Heart left ventricle (tissue), 16 donors: Measurements from ENCODE around the gene GRAMD2B. TPM values are rescaled to one million over a fixed set of nuclear protein-coding genes. Genes with fewer than 3 reads are reported as not detected.

ENCODE experiments used
- ATAC-seq, 4 donors: fragments of 200-7000 bp; cut with Tn5 transposase; one replicate each; pipeline ENCODE4 v1.9.1; 2020 to 2022; ENCODE audit warnings: moderate library complexity in 4 of 4, mild to moderate bottlenecking in 3 of 4, moderate number of reproducible peaks in 1 of 4
- DNase-seq, 5 donors: peaks; one replicate each; pipeline ENCODE4 v3.0.0-alpha.2; 2020
- H3K27ac ChIP-seq, 12 donors: fragments of 200-600 bp; sonication (generic) in 4 of 12; one replicate each; pipeline versions ENCODE4 v1.5.0 to v1.8.0; 2016 to 2022; ENCODE audit warnings: mild to moderate bottlenecking in 2 of 12
- H3K27me3 ChIP-seq, 9 donors: fragments of 200-600 bp; sonication (generic) in 2 of 9; one replicate each; pipeline versions ENCODE4 v1.5.1 to v1.8.0; 2016 to 2022; ENCODE audit warnings: mild to moderate bottlenecking in 3 of 9
- H3K36me3 ChIP-seq, 9 donors: fragments of 200-600 bp; sonication (generic) in 2 of 9; one replicate each; pipeline versions ENCODE4 v1.5.0 to v1.8.0; 2018 to 2022; ENCODE audit warnings: mild to moderate bottlenecking in 2 of 9
- H3K4me1 ChIP-seq, 12 donors: fragments of 200-600 bp; sonication (generic) in 4 of 12; one replicate each; pipeline versions ENCODE4 v1.5.0 to v1.8.0; 2016 to 2022; ENCODE audit warnings: mild to moderate bottlenecking in 3 of 12
- H3K4me3 ChIP-seq, 12 donors: fragments of 200-600 bp; sonication (generic) in 4 of 12; one replicate each; pipeline versions ENCODE4 v1.5.0 to v1.8.0; 2017 to 2022; ENCODE audit warnings: mild to moderate bottlenecking in 9 of 12, moderate library complexity in 4 of 12
- H3K9me3 ChIP-seq, 12 donors: fragments of 200-600 bp; sonication (generic) in 4 of 12; one replicate each; pipeline versions ENCODE4 v1.5.0 to v1.8.0; 2016 to 2022; ENCODE audit warnings: mild to moderate bottlenecking in 1 of 12
- POLR2A ChIP-seq, 2 donors: fragments of 450-650 bp; IDR thresholded peaks; one replicate each; pipeline ENCODE4 v1.6.1; 2017; ENCODE audit warnings: antibody characterized with exemption in 2 of 2, mild to moderate bottlenecking in 2 of 2, moderate library complexity in 2 of 2
- WGBS, 4 donors: extraction: QIAGEN DNeasy Blood & Tissue Kit in 2 of 4; methylation state at CpG; one replicate each; pipeline versions ENCODE4 v1.1.5 to v1.1.7; 2013 to 2018; 5-methylcytosine and 5-hydroxymethylcytosine counted together
- intact Hi-C, 10 donors: fragments of 100-400 bp; cut with DNase I; formaldehyde crosslinking; loops; one replicate each; pipeline versions ENCODE4 v1.11.1 to v1.14.2; 2022
- polyA plus RNA-seq, 2 donors: library from polyadenylated mRNA; stranded (reverse); fragments of 200-250 nt; gene quantifications; one replicate each; pipeline ENCODE4 v1.2.3, GENCODE V29; 2013
- total RNA-seq, 9 donors: library from RNA; depleted of rRNA in 2 of 9; stranded (reverse); fragments of >200 nt in 2 of 9; fragmentation: NEBNext Ultra II Directional in 3 of 9; extraction: Animal tissue kit (Norgen Biotek cat#: 25700) in 3 of 9; gene quantifications; one replicate each; pipeline versions ENCODE4 v1.1.0 to v1.2.4, GENCODE V29; 2016 to 2023
- TF ChIP-seq, protein P1 (sequence below), 12 donors: fragments of 200-600 bp; sonication (generic) in 4 of 12; IDR thresholded peaks; one replicate each; pipeline versions ENCODE4 v1.5.0 to v1.8.0; 2018 to 2022; ENCODE audit warnings: antibody characterized with exemption in 12 of 12, mild to moderate bottlenecking in 5 of 12
- donor health status: ischemic (EF 13 %, LVEDD 7.1; RV severe dilation, severe dysfunction).
- donor health status: healthy with polysubstance abuse.
- donor health status: DM: no; HTN: yes; CAD: no.
- donor health status: DM: no; HTN: no; CAD: no.
- donor health status: ischemic (EF 25% LVEDD 6.9; RV normal size, moderate dysfunction).
- donor health status: ischemic (EF 25% LVEDD 5.7; RV mildly dilated, moderate dysfunction).
- donor health status: healthy.
- donor health status: DM: yes; HTN: yes; CAD: no.
- donor health status: ischemic (EF 35%, LVEDD 5.7; RV mildly dilated, moderate dysfunction).
- donor health status: nonischemic (EF 11% LVEDD 7.7; RV severe dilation, severe dysfunction).
- donor health status: DM: yes; HTN: yes; CAD: no.
- donor health status: PGD.
- donor health status: ischemic (EF 29% LVEDD 5.4; RV normal size, mild dysfunction).
- donor health status: nonischemic (EF 23%, LVEDD 6.1; RV moderate dilation, normal function).

Gene GRAMD2B
- total and polyA plus RNA-seq, 11 donors: 7.4 to 50.4 (median 35.8) TPM

DNA sequence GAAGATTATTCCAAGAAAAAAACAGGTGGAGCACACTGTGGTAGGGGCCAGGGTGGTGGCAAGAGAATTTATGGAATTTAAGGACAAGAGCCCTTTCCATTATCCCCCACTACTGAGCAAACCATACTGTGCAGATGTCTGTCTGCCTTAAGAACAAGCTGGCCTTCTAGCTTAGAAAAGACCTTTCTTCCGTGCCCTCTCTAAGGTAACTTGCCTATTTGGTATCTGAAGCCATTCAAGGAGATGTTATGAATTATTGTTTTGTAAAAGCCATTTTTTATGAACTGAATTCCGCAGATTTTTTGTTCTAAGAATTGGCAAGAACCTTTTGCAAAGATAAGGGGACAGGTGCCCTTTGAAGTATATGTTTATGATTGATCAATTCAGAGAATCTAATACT lies 20.9 kb downstream of the GRAMD2B start:
- Histone ChIP-seq H3K27me3 (no peaks in the 10 kb centered on the region), H3K27ac (no peak overlapping the region), H3K36me3 (peaks cover 0 to 15% (median 3%) of the 10 kb centered on the region in 9 donors), H3K4me3 (no peak overlapping the region), H3K4me1 (peaks cover 0 to 13% (median 0%) of the 10 kb centered on the region in 12 donors), H3K9me3 (peaks cover 0 to 5% (median 0%) of the 10 kb centered on the region in 12 donors)
- ATAC-seq: no peak
- no peak for DNase-seq
- intact Hi-C loops: no loop called here
- 97 to 100% (median 98%) methylated on average over 2 of the region's 2 CpGs for WGBS, 4 donors
- TF ChIP-seq, protein P1, sequence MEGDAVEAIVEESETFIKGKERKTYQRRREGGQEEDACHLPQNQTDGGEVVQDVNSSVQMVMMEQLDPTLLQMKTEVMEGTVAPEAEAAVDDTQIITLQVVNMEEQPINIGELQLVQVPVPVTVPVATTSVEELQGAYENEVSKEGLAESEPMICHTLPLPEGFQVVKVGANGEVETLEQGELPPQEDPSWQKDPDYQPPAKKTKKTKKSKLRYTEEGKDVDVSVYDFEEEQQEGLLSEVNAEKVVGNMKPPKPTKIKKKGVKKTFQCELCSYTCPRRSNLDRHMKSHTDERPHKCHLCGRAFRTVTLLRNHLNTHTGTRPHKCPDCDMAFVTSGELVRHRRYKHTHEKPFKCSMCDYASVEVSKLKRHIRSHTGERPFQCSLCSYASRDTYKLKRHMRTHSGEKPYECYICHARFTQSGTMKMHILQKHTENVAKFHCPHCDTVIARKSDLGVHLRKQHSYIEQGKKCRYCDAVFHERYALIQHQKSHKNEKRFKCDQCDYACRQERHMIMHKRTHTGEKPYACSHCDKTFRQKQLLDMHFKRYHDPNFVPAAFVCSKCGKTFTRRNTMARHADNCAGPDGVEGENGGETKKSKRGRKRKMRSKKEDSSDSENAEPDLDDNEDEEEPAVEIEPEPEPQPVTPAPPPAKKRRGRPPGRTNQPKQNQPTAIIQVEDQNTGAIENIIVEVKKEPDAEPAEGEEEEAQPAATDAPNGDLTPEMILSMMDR (IDR thresholded peaks at IDR 0.05): no peak
- TF ChIP-seq POLR2A (IDR thresholded peaks at IDR 0.05): no peak

DNA sequence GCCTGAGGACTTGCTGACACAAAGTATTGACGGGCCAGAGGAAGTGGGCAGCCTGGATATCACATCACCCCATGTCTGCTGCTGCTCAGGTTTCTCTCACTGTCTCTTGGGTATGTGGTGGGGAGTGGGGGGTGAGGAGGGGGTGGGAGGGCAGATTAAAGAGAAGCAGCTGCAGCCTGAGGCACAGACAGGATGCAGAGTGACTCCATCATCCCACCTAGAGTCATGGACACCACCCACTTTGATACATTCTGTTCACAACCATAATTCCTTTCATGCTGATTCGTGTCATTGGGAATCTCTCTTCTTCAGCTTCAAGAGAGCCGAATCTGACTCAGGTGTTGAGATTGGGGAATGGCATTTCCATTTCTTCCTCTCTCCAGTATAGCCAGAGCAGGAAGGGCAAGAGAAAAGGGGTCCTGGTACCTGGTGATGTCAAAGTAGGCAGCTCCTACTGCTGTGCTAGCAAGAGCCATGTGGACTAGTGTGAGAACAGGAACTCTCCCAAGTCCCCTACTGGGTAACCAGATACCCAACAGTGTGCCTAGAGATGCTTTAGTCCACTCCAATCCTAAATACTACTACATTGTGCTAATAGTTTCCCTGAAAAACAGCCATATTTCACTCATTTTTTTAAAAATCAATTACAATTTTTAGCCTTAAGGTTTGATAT lies 22.4 kb downstream of the GRAMD2B start:
- TF ChIP-seq, protein P1 (IDR thresholded peaks at IDR 0.05): no peak
- TF ChIP-seq POLR2A (IDR thresholded peaks at IDR 0.05): no peak
- 77 to 88% (median 83%) methylated on average over 3 of the region's 3 CpGs for WGBS, 4 donors
- H3K4me3 ChIP-seq: no peak overlapping the region
- DNase-seq (no peak), ATAC-seq (no peak)
- H3K9me3 ChIP-seq: peaks cover 0 to 3% (median 0%) of the 10 kb centered on the region in 12 donors
- H3K36me3 ChIP-seq: peaks cover 0 to 9% (median 0%) of the 10 kb centered on the region in 9 donors
- H3K27ac ChIP-seq: no peak overlapping the region
- H3K4me1 ChIP-seq: peaks cover 0 to 26% (median 8%) of the 10 kb centered on the region in 12 donors
- intact Hi-C loops: no loop called here
- H3K27me3 ChIP-seq: no peaks in the 10 kb centered on the region

DNA sequence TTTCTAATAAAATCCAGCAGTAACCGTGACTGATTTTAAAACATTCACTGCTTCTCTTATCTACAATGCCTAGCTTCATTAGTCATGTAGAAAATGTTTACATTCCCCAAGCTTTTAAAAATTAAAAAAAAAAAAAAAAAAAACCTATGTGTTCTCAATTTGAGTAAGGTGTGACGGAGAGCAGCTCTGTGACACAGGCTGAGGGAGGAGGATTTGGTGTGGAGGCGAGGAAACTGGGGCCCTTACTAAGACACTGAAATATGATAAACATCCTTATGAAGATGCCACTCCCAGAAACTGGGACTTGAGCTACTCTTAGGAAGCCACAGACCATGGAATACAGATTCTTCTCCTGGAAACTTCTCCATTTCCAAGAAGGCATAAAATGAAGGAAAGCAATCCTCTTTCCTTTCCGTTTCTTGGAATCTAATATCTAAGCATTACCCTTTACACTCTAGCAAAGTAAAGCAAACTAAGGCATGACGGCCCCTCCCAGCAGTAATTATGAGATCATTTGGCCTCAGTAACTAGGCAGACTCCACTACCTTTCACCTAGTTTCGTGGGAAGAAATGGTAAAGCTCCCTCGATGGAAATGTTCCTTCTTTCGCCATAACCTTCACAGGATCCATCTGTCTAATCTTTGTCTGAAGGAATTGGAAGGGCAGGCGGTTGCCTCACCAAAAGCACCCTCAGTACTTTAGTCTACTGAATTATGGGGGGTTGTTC lies 23.5 kb downstream of the GRAMD2B start:
- no peak overlapping the region for H3K4me3 ChIP-seq

More for the DNA sequence above, 23.5 kb downstream of the GRAMD2B start:
- Histone ChIP-seq H3K4me1 (peaks cover 0 to 28% (median 13%) of the 10 kb centered on the region in 12 donors), H3K27ac (no peak overlapping the region), H3K36me3 (peaks cover 0 to 9% (median 0%) of the 10 kb centered on the region in 9 donors), H3K9me3 (no peaks in the 10 kb centered on the region), H3K27me3 (no peaks in the 10 kb centered on the region)
- intact Hi-C loops: no loop called here
- TF ChIP-seq POLR2A (IDR thresholded peaks at IDR 0.05): no peak
- TF ChIP-seq, protein P1 (IDR thresholded peaks at IDR 0.05): no peak
- DNase-seq: no peak
- 78 to 91% (median 86%) methylated on average over 9 of the region's 9 CpGs for WGBS, 4 donors
- no peak for ATAC-seq
